Keratinocyte (primary cell): ENCODE data around the gene RRAGD. TPM values are rescaled to one million over a fixed set of nuclear protein-coding genes. Genes with fewer than 3 reads are reported as not detected.

Experiments used
- DNase-seq: peaks from one replicate; pipeline ENCODE4 v3.0.0-alpha.2; 2011; ENCODE audit warnings: low read depth, missing footprints, low spot score
- FAIRE-seq: peaks from 2 replicates; lab custom pipeline; 2011; peaks lifted over from hg19 to GRCh38; lab: Jason Lieb, UNC
- H2AFZ ChIP-seq: 2 replicates; pipeline ENCODE4 v1.6.0; 2012; ENCODE audit warnings: low read length, control low read depth, inconsistent platforms; ENCODE audit not compliant: control insufficient read depth
- H3K27ac ChIP-seq: 2 replicates; pipeline ENCODE4 v1.5.1; 2011; ENCODE audit warnings: low read length; ENCODE audit not compliant: control insufficient read depth, insufficient read depth
- H3K27me3 ChIP-seq: 3 replicates; pipeline ENCODE4 v1.6.0; 2011; ENCODE audit warnings: low read length; ENCODE audit not compliant: control insufficient read depth, insufficient read depth; ENCODE audit errors: extremely low read depth
- H3K36me3 ChIP-seq, 2 experiments: 2 replicates in 1 of 2; 3 replicates in 1 of 2; pipeline ENCODE4 v1.5.1; 2011; ENCODE audit warnings: low read length in 2 of 2, mild to moderate bottlenecking in 1 of 2; ENCODE audit not compliant: control insufficient read depth in 2 of 2, insufficient read depth in 2 of 2; ENCODE audit errors: extremely low read depth in 1 of 2
- H3K4me1 ChIP-seq: 3 replicates; pipeline ENCODE4 v1.5.1; 2011; ENCODE audit warnings: low read length; ENCODE audit not compliant: control insufficient read depth, insufficient read depth; ENCODE audit errors: extremely low read depth
- H3K4me2 ChIP-seq: 3 replicates; pipeline ENCODE4 v1.6.0; 2011; ENCODE audit warnings: low read depth, low read length; ENCODE audit not compliant: control insufficient read depth, insufficient read depth; ENCODE audit errors: extremely low read depth
- H3K4me3 ChIP-seq, 3 experiments: fragments of 200-600 bp in 1 of 3; sonication (generic) in 1 of 3; 2 replicates in 2 of 3; 3 replicates in 1 of 3; pipeline ENCODE4 v1.5.1; 2011 to 2016; ENCODE audit warnings: low read length in 3 of 3, mild to moderate bottlenecking in 3 of 3, control low read depth in 2 of 3, inconsistent platforms in 1 of 3, low read depth in 1 of 3, mixed read lengths in 1 of 3, mixed run types in 1 of 3, moderate library complexity in 1 of 3; ENCODE audit not compliant: control insufficient read depth in 2 of 3, insufficient read depth in 2 of 3; ENCODE audit errors: extremely low read depth in 1 of 3
- H3K79me2 ChIP-seq: 2 replicates; pipeline ENCODE4 v1.6.0; 2012; ENCODE audit warnings: low read length; ENCODE audit not compliant: control insufficient read depth, insufficient read depth
- H3K9ac ChIP-seq: 3 replicates; pipeline ENCODE4 v1.6.0; 2011; ENCODE audit warnings: low read length; ENCODE audit not compliant: control insufficient read depth, insufficient read depth; ENCODE audit errors: extremely low read depth
- H3K9me1 ChIP-seq: 3 replicates; pipeline ENCODE4 v1.6.0; 2011; ENCODE audit warnings: low read length; ENCODE audit not compliant: control insufficient read depth, insufficient read depth; ENCODE audit errors: extremely low read depth
- H3K9me3 ChIP-seq: 2 replicates; pipeline ENCODE4 v1.5.1; 2012; ENCODE audit warnings: low read depth, low read length; ENCODE audit not compliant: control insufficient read depth
- H4K20me1 ChIP-seq: 3 replicates; pipeline ENCODE4 v1.6.0; 2011; ENCODE audit warnings: low read length; ENCODE audit not compliant: control insufficient read depth, insufficient read depth; ENCODE audit errors: extremely low read depth
- EZH2 ChIP-seq: IDR thresholded peaks from one replicate; pipeline ENCODE4 v1.6.1; 2012; ENCODE audit warnings: inconsistent platforms, mild to moderate bottlenecking, low read length, moderate library complexity
- dilution Hi-C: fragments of 300-500 bp; cut with MboI; formaldehyde crosslinking; loops from one replicate; pipeline ENCODE4 v1.7.0; 2020; ENCODE audit warnings: low sequenced_read_pairs; ENCODE audit not compliant: extremely low pct_ligation_motif_present
- polyA plus RNA-seq, 5 experiments: library from polyadenylated mRNA; depleted of rRNA in 3 of 5; stranded (reverse) in 3 of 5; stranded (forward) in 1 of 5; unstranded in 1 of 5; fragments of >200 nt; gene quantifications; 1 replicate in 1 of 5; 2 replicates in 3 of 5; 3 replicates in 1 of 5; pipeline versions ENCODE4 v1.2.1 to v1.2.3, GENCODE V29; 2011 to 2012; ENCODE audit warnings: missing spikeins in 2 of 5, low read depth in 1 of 5, low replicate concordance in 1 of 5
- TF ChIP-seq, protein P1 (sequence below), 3 experiments: IDR thresholded peaks in 1 of 3; conservative IDR thresholded peaks in 1 of 3; optimal IDR thresholded peaks in 1 of 3; 2 replicates in 2 of 3; 3 replicates in 1 of 3; pipeline versions ENCODE3 to v1.5.1; 2011; ENCODE audit warnings: low read length in 3 of 3, mild to moderate bottlenecking in 3 of 3, moderate library complexity in 2 of 3, control low read depth in 1 of 3, inconsistent platforms in 1 of 3; ENCODE audit not compliant: insufficient read depth in 2 of 3; ENCODE audit errors: extremely low read depth in 1 of 3

The RRAGD gene
- polyA plus RNA-seq, 1 donor (not counting 4 experiments of a cell fraction or from before 2014, with no cell fraction given) = 0.18 TPM

GRCh38 chr6:89459501-89459900 lies 47.4 kb upstream of the RRAGD start:
- FAIRE-seq = no peak

GRCh38 chr6:89458704-89459103 lies 46.6 kb upstream of the RRAGD start:
- Histone ChIP-seq H4K20me1 (no peaks in the 10 kb centered on the region), H3K4me2 (no peak overlapping the region), H3K4me3 (no peak overlapping the region), H2AFZ (no peak overlapping the region), H3K36me3 (no peaks in the 10 kb centered on the region), H3K9me1 (no peaks in the 10 kb centered on the region), H3K4me1 (no peaks in the 10 kb centered on the region), H3K79me2 (no peaks in the 10 kb centered on the region), H3K9ac (no peak overlapping the region), H3K9me3 (no peaks in the 10 kb centered on the region), H3K27ac (no peak overlapping the region), H3K27me3 (no peaks in the 10 kb centered on the region)
- dilution Hi-C loops = no loop called here
- no peak for TF ChIP-seq EZH2
- TF ChIP-seq, protein P1, sequence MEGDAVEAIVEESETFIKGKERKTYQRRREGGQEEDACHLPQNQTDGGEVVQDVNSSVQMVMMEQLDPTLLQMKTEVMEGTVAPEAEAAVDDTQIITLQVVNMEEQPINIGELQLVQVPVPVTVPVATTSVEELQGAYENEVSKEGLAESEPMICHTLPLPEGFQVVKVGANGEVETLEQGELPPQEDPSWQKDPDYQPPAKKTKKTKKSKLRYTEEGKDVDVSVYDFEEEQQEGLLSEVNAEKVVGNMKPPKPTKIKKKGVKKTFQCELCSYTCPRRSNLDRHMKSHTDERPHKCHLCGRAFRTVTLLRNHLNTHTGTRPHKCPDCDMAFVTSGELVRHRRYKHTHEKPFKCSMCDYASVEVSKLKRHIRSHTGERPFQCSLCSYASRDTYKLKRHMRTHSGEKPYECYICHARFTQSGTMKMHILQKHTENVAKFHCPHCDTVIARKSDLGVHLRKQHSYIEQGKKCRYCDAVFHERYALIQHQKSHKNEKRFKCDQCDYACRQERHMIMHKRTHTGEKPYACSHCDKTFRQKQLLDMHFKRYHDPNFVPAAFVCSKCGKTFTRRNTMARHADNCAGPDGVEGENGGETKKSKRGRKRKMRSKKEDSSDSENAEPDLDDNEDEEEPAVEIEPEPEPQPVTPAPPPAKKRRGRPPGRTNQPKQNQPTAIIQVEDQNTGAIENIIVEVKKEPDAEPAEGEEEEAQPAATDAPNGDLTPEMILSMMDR (optimal IDR thresholded peaks at IDR 0.05 in 1 of 3, IDR thresholded peaks at IDR 0.05 in 1 of 3, conservative IDR thresholded peaks at IDR 0.05 in 1 of 3; ENCODE audit: extremely low read depth in 1 of 3, insufficient read depth in 2 of 3, low read length in 3 of 3) = no peak
- DNase-seq = no peak
- no peak for FAIRE-seq

More at GRCh38 chr6:89459501-89459900, 47.4 kb upstream of the RRAGD start:
- Histone ChIP-seq H3K4me3 (no peak overlapping the region), H3K36me3 (no peaks in the 10 kb centered on the region), H3K4me1 (no peaks in the 10 kb centered on the region), H3K27me3 (no peaks in the 10 kb centered on the region), H3K9me3 (no peaks in the 10 kb centered on the region), H2AFZ (no peak overlapping the region), H4K20me1 (no peaks in the 10 kb centered on the region), H3K4me2 (no peak overlapping the region), H3K9me1 (no peaks in the 10 kb centered on the region), H3K9ac (no peak overlapping the region), H3K27ac (no peak overlapping the region), H3K79me2 (no peaks in the 10 kb centered on the region)
- no peak for TF ChIP-seq EZH2
- dilution Hi-C loops = no loop called here
- DNase-seq = no peak

DNA sequence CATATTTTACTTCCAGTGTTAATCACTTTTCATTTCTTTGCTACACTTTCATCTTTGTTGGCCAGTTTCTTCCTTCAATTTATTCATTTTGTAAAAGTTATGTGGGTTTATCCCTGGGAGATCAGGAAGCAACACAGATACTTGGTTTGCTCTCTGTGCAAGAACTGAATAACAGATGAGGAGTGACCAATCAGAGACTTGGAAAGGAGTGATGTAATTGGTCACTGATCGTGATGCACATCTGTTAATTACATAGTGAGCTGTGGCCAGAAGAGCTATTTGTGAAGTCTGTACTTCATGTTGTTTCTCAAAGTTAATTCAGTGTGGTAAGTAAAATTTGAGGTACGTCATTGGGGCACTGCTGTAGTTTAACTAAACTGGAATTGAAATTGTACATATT lies 42.2 kb upstream of the RRAGD start:
- Histone ChIP-seq H3K27ac (no peak overlapping the region), H2AFZ (no peak overlapping the region), H3K4me2 (no peak overlapping the region), H3K36me3 (no peaks in the 10 kb centered on the region), H3K4me1 (no peaks in the 10 kb centered on the region), H3K9me3 (no peaks in the 10 kb centered on the region), H4K20me1 (no peaks in the 10 kb centered on the region), H3K27me3 (no peaks in the 10 kb centered on the region), H3K9ac (no peak overlapping the region), H3K4me3 (no peak overlapping the region), H3K79me2 (no peaks in the 10 kb centered on the region), H3K9me1 (no peaks in the 10 kb centered on the region)
- FAIRE-seq (no peak), DNase-seq (no peak)
- TF ChIP-seq, protein P1 (optimal IDR thresholded peaks at IDR 0.05 in 1 of 3, IDR thresholded peaks at IDR 0.05 in 1 of 3, conservative IDR thresholded peaks at IDR 0.05 in 1 of 3; ENCODE audit: extremely low read depth in 1 of 3, insufficient read depth in 2 of 3, low read length in 3 of 3) = no peak
- TF ChIP-seq EZH2 = no peak
- dilution Hi-C loops = no loop called here
